ENCODE results near the gene CNN1. TPM values are rescaled to one million over a fixed set of nuclear protein-coding genes. Genes with fewer than 3 reads are reported as not detected.

CNN1 gene
- total and polyA plus RNA-seq, 2 experiments from 2014 or later = 13.3 to 20.9 TPM

DNA sequence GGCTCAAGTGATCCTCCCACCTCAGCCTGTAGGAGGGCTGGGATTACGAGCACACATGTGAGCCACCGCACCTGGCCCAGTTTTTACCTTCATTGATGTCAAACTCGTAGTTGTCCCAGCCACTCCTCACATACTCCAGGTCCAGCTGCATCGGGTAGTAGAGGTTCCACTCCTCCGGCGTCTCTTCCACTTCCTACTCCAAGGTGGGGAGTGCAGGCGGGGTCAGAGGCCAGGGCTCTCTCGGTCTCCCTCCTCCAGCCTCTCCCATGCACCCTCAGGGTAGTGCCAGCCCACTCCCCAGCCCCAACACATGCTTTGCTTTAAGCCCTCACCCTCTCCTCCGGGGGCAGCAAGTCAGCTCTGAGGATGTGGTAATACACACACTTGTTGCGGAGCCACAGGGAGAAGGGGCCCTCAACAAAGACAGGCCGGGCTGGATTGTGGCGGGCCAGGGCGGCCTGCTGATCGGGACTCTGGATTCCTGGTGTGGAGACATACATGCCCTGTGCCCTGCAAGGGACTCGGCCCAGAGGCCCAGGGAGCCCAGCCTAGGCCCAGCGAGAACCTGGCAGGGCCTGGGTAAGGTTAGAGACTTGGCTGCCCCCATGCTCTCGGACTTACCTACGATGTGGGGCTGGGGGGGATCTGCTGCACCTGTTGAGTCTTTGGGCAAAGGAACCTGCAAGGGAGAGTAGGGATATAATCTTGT, 31.1 kb upstream of the CNN1 start (continued):
- TF ChIP-seq, protein P1, sequence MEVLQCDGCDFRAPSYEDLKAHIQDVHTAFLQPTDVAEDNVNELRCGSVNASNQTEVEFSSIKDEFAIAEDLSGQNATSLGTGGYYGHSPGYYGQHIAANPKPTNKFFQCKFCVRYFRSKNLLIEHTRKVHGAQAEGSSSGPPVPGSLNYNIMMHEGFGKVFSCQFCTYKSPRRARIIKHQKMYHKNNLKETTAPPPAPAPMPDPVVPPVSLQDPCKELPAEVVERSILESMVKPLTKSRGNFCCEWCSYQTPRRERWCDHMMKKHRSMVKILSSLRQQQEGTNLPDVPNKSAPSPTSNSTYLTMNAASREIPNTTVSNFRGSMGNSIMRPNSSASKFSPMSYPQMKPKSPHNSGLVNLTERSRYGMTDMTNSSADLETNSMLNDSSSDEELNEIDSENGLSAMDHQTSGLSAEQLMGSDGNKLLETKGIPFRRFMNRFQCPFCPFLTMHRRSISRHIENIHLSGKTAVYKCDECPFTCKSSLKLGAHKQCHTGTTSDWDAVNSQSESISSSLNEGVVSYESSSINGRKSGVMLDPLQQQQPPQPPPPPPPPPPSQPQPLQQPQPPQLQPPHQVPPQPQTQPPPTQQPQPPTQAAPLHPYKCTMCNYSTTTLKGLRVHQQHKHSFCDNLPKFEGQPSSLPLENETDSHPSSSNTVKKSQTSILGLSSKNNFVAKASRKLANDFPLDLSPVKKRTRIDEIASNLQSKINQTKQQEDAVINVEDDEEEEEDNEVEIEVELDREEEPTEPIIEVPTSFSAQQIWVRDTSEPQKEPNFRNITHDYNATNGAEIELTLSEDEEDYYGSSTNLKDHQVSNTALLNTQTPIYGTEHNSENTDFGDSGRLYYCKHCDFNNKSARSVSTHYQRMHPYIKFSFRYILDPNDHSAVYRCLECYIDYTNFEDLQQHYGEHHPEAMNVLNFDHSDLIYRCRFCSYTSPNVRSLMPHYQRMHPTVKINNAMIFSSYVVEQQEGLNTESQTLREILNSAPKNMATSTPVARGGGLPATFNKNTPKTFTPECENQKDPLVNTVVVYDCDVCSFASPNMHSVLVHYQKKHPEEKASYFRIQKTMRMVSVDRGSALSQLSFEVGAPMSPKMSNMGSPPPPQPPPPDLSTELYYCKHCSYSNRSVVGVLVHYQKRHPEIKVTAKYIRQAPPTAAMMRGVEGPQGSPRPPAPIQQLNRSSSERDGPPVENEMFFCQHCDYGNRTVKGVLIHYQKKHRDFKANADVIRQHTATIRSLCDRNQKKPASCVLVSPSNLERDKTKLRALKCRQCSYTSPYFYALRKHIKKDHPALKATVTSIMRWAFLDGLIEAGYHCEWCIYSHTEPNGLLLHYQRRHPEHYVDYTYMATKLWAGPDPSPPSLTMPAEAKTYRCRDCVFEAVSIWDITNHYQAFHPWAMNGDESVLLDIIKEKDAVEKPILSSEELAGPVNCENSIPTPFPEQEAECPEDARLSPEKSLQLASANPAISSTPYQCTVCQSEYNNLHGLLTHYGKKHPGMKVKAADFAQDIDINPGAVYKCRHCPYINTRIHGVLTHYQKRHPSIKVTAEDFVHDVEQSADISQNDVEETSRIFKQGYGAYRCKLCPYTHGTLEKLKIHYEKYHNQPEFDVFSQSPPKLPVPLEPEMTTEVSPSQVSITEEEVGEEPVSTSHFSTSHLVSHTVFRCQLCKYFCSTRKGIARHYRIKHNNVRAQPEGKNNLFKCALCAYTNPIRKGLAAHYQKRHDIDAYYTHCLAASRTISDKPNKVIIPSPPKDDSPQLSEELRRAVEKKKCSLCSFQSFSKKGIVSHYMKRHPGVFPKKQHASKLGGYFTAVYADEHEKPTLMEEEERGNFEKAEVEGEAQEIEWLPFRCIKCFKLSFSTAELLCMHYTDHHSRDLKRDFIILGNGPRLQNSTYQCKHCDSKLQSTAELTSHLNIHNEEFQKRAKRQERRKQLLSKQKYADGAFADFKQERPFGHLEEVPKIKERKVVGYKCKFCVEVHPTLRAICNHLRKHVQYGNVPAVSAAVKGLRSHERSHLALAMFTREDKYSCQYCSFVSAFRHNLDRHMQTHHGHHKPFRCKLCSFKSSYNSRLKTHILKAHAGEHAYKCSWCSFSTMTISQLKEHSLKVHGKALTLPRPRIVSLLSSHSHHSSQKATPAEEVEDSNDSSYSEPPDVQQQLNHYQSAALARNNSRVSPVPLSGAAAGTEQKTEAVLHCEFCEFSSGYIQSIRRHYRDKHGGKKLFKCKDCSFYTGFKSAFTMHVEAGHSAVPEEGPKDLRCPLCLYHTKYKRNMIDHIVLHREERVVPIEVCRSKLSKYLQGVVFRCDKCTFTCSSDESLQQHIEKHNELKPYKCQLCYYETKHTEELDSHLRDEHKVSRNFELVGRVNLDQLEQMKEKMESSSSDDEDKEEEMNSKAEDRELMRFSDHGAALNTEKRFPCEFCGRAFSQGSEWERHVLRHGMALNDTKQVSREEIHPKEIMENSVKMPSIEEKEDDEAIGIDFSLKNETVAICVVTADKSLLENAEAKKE (CRISPR knock-in tag; IDR thresholded peaks at IDR 0.05) = no peak
- TF ChIP-seq POLR2AphosphoS5 (IDR thresholded peaks at IDR 0.05; ENCODE audit: low read depth) (no peak), STAT1 (IDR thresholded peaks at IDR 0.05; ENCODE audit: unreplicated experiment) (no peak), EZH2phosphoT487 (IDR thresholded peaks at IDR 0.05; ENCODE audit: unreplicated experiment) (no peak), ZNF331 (CRISPR knock-in tag; IDR thresholded peaks at IDR 0.05; ENCODE audit: low read depth) (no peak), CREB1 (CRISPR knock-in tag; IDR thresholded peaks at IDR 0.05; ENCODE audit: low read depth) (no peak)
- TF ChIP-seq, protein P2, sequence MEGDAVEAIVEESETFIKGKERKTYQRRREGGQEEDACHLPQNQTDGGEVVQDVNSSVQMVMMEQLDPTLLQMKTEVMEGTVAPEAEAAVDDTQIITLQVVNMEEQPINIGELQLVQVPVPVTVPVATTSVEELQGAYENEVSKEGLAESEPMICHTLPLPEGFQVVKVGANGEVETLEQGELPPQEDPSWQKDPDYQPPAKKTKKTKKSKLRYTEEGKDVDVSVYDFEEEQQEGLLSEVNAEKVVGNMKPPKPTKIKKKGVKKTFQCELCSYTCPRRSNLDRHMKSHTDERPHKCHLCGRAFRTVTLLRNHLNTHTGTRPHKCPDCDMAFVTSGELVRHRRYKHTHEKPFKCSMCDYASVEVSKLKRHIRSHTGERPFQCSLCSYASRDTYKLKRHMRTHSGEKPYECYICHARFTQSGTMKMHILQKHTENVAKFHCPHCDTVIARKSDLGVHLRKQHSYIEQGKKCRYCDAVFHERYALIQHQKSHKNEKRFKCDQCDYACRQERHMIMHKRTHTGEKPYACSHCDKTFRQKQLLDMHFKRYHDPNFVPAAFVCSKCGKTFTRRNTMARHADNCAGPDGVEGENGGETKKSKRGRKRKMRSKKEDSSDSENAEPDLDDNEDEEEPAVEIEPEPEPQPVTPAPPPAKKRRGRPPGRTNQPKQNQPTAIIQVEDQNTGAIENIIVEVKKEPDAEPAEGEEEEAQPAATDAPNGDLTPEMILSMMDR (conservative IDR thresholded peaks at IDR 0.05; ENCODE audit: low read depth in 2 of 2) = no peak

DNA sequence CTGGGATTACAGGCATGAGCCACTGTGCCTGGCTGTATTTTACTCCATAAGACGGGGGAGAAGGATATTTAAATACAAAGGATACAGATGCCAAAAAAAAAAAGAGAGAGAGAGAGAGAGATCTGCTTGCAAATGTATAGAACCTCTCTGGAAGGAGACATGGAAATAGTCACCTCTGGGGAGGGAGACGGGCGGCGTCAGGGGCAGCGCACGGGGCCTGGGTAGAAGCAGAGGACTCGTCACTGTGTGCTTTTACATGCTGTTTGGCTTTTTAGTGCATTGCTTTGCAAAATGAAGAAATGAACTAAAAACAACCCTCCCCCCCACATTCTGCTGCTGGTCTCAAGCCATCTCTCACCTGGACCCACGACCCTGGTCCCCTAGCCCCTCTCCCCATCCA, 28.2 kb upstream of the CNN1 start:
- H3K27me3 Mint-ChIP-seq (ENCODE audit: insufficient read depth, low read depth, poor library complexity) = peaks cover 21% of the 10 kb centered on the region
- peaks cover 15% of the 10 kb centered on the region for H3K36me3 Mint-ChIP-seq (ENCODE audit: low read depth)
- H3F3A ChIP-seq (replicated peaks; ENCODE audit: low read depth) = no peaks in the 10 kb centered on the region
- H4K20me1 ChIP-seq (replicated peaks; ENCODE audit: insufficient read depth) = no peaks in the 10 kb centered on the region
- no peak overlapping the region for H3K4me2 ChIP-seq
- H3K79me2 ChIP-seq (replicated peaks; ENCODE audit: insufficient read depth) = no peaks in the 10 kb centered on the region
- H3K27ac ChIP-seq (ENCODE audit: low read depth) = no peak overlapping the region
- H3K4me3 ChIP-seq = no peak overlapping the region
- DNase-seq (ENCODE audit: low spot score) = no peak
- no peak overlapping the region for H3K4me3 Mint-ChIP-seq
- H3K9me2 ChIP-seq (ENCODE audit: insufficient read depth) = no peaks in the 10 kb centered on the region
- no peaks in the 10 kb centered on the region for H3K4me1 ChIP-seq (ENCODE audit: insufficient read depth)
- no peak overlapping the region for H2AFZ ChIP-seq
- H3K4me1 Mint-ChIP-seq = no peaks in the 10 kb centered on the region; the same call in 2 of the 3 replicates
- no peak overlapping the region for H3K27ac Mint-ChIP-seq
- H3K36me3 ChIP-seq (ENCODE audit: insufficient read depth) = peaks cover 5% of the 10 kb centered on the region
- H3K9me3 Mint-ChIP-seq = no peaks in the 10 kb centered on the region; the same call in 2 of the 3 replicates
- H3K27me3 ChIP-seq (ENCODE audit: insufficient read depth) = no peaks in the 10 kb centered on the region
- ATAC-seq = no peak
- TF ChIP-seq POLR2AphosphoS5 (IDR thresholded peaks at IDR 0.05; ENCODE audit: low read depth) (no peak), STAT1 (IDR thresholded peaks at IDR 0.05; ENCODE audit: unreplicated experiment) (no peak), EZH2 (IDR thresholded peaks at IDR 0.05; ENCODE audit: low read depth, unreplicated experiment) (no peak)

All from GM23338 (cell line).